Lower leg skin (tissue), 4 donors: ENCODE results near the gene MAGI2. TPM values are rescaled to one million over a fixed set of nuclear protein-coding genes. Genes with fewer than 3 reads are reported as not detected.

Experiments used
- DNase-seq, 2 donors: peaks; one replicate each; pipeline ENCODE4 v3.0.0-alpha.2; 2019; ENCODE audit warnings: low spot score in 2 of 2
- H3K4me3 ChIP-seq: fragments of 200-600 bp; sonication (generic); 2 replicates; pipeline ENCODE4 v1.5.1; 2017; ENCODE audit warnings: mild to moderate bottlenecking, low read depth; ENCODE audit not compliant: poor library complexity, severe bottlenecking
- CTCF ChIP-seq, 3 donors: fragments of 450-650 bp; IDR thresholded peaks; one replicate each; pipeline ENCODE4 v1.5.1; 2016; ENCODE audit warnings: antibody characterized with exemption in 3 of 3, mild to moderate bottlenecking in 3 of 3, moderate library complexity in 2 of 3
- POLR2A ChIP-seq, 2 donors: fragments of 450-650 bp; IDR thresholded peaks; one replicate each; pipeline ENCODE4 v1.6.1; 2016 to 2017; ENCODE audit warnings: antibody characterized with exemption in 2 of 2, mild to moderate bottlenecking in 1 of 2, moderate library complexity in 1 of 2
- WGBS, 2 donors: methylation state at CpG; one replicate each; pipeline ENCODE4 v1.1.5; 2018; 5-methylcytosine and 5-hydroxymethylcytosine counted together
- intact Hi-C: fragments of 100-400 bp; cut with DNase I; formaldehyde crosslinking; loops from one replicate; pipeline ENCODE4 v1.15.0; 2023; ENCODE audit warnings: low total_unique reads
- total RNA-seq, 4 donors: library from RNA; depleted of rRNA; stranded (reverse); fragments of >200 nt; gene quantifications; one replicate each; pipeline ENCODE4 v1.1.0, GENCODE V29; 2016

Gene MAGI2
- total RNA-seq, 4 donors from 2014 or later: 1.6 to 3.0 (median 2.1) TPM

DNA sequence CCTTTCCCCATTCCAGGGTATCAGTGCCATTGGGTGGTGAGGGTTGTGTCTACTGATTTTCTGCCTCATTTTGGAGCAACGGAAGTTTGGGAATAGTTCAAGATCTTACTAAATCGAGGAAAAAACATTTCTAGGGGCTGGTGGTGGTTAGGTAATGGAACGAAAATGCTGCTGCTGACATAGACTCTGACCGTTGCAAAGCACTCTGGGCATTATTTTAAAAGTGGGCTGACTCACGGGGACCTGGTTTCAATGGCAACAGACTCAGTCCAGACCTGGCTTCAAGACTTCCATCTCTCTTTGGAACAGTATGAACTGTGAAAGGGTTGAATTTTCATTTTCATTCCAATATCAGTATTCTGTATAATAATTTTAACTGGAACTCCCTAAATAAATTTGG lies 1370.9 kb downstream of the MAGI2 start:
- 78 to 86% methylated on average over 5 of the region's 5 CpGs for WGBS, 2 donors
- intact Hi-C loops: no loop called here
- no peak for DNase-seq
- TF ChIP-seq CTCF (IDR thresholded peaks at IDR 0.05) (no peak), POLR2A (IDR thresholded peaks at IDR 0.05) (no peak)
- H3K4me3 ChIP-seq: no peak overlapping the region

- intact Hi-C loops: no loop called here
- TF ChIP-seq POLR2A (IDR thresholded peaks at IDR 0.05): no peak
- no peak for TF ChIP-seq CTCF (IDR thresholded peaks at IDR 0.05)
- WGBS, 2 donors: 87 to 95% methylated on average over 4 of the region's 4 CpGs
- H3K4me3 ChIP-seq: no peak overlapping the region
- no peak for DNase-seq
Measured at GRCh38 chr7:78081888-78082287, 1371.6 kb downstream of the MAGI2 start.

DNA sequence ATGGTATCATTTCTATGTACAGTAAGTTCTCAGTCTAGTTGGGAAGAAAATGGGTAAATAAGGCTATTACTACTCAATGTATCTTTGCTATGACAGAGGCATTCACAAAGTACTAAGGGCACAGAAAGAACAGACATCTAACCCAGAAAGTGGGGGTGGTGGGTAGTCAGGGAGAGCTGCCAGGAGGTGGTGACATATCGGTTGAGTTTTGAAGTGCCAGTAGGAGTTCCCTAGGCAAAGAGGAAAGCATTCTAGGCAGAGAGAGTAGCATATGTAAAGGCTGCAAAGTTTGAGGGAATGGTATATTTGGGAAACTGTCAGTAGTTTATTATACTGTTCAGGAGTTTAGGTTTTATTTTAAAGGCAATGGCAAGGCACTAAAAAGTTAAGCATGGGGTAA lies 1372.1 kb downstream of the MAGI2 start:
- DNase-seq: no peak
- no peak overlapping the region for H3K4me3 ChIP-seq
- 90 to 95% methylated on average over 1 of the region's 1 CpG for WGBS, 2 donors
- intact Hi-C loops: no loop called here
- TF ChIP-seq POLR2A (IDR thresholded peaks at IDR 0.05): no peak
- TF ChIP-seq CTCF (IDR thresholded peaks at IDR 0.05): no peak

- TF ChIP-seq POLR2A (IDR thresholded peaks at IDR 0.05) (no peak), CTCF (IDR thresholded peaks at IDR 0.05) (no peak)
- H3K4me3 ChIP-seq: no peak overlapping the region
- DNase-seq: no peak
- intact Hi-C loops: no loop called here
- WGBS, 2 donors: 83 to 86% methylated on average over 4 of the region's 4 CpGs
Measured at GRCh38 chr7:78080811-78081210, 1372.7 kb downstream of the MAGI2 start.

GRCh38 chr7:78080241-78080640 lies 1373.2 kb downstream of the MAGI2 start:
- no peak overlapping the region for H3K4me3 ChIP-seq
- intact Hi-C loops: no loop called here
- 21 to 51% methylated on average over 2 of the region's 2 CpGs for WGBS, 2 donors
- TF ChIP-seq CTCF (IDR thresholded peaks at IDR 0.05) (no peak), POLR2A (IDR thresholded peaks at IDR 0.05) (no peak)
- DNase-seq: no peak

GRCh38 chr7:78074713-78075112 lies 1378.8 kb downstream of the MAGI2 start:
- 77 to 84% methylated on average over 3 of the region's 3 CpGs for WGBS, 2 donors
- no peak for TF ChIP-seq POLR2A (IDR thresholded peaks at IDR 0.05)
- no peak for TF ChIP-seq CTCF (IDR thresholded peaks at IDR 0.05)
- intact Hi-C loops: no loop called here
- no peak overlapping the region for H3K4me3 ChIP-seq
- no peak for DNase-seq
